BLaER1 treated with 17β-estradiol and CSF1 and Interleukin-3, amounts not matched to agents 10 nM and 100 nM (cell line): Measurements from ENCODE around the gene MED15.
A peak's percentile ranks its signal among the peaks of the same experiment; 100 is the strongest.

Source experiments
- H3K27ac ChIP-seq, 11 experiments: shearing (Covaris generic); formaldehyde crosslinking; 2 replicates each; pipeline ENCODE4 v1.8.1; 2022
- H3K27me3 ChIP-seq, 11 experiments: shearing (Covaris generic); formaldehyde crosslinking; 2 replicates each; pipeline ENCODE4 v1.8.1; 2022
- H3K36me3 ChIP-seq, 11 experiments: shearing (Covaris generic); formaldehyde crosslinking; 2 replicates each; pipeline ENCODE4 v1.8.1; 2022
- H3K4me1 ChIP-seq, 10 experiments: shearing (Covaris generic); formaldehyde crosslinking; 2 replicates each; pipeline ENCODE4 v1.8.1; 2022
- H3K4me2 ChIP-seq, 11 experiments: shearing (Covaris generic); formaldehyde crosslinking; 2 replicates each; pipeline ENCODE4 v1.8.1; 2022
- H3K4me3 ChIP-seq, 10 experiments: shearing (Covaris generic); formaldehyde crosslinking; 2 replicates each; pipeline ENCODE4 v1.8.1; 2022
- H3K9ac ChIP-seq, 11 experiments: shearing (Covaris generic); formaldehyde crosslinking; 2 replicates each; pipeline ENCODE4 v1.8.1; 2022
- H3K9me3 ChIP-seq, 11 experiments: shearing (Covaris generic); formaldehyde crosslinking; replicated peaks in 1 of 11; 2 replicates each; pipeline ENCODE4 v1.8.1; 2022
- H4K20me1 ChIP-seq, 11 experiments: shearing (Covaris generic); formaldehyde crosslinking; 2 replicates each; pipeline ENCODE4 v1.8.1; 2022
- Cebpa-rat ChIP-seq, 11 experiments: shearing (Covaris generic); IDR thresholded peaks; 2 replicates each; pipeline ENCODE4 v1.8.1; 2022

MED15 gene

DNA sequence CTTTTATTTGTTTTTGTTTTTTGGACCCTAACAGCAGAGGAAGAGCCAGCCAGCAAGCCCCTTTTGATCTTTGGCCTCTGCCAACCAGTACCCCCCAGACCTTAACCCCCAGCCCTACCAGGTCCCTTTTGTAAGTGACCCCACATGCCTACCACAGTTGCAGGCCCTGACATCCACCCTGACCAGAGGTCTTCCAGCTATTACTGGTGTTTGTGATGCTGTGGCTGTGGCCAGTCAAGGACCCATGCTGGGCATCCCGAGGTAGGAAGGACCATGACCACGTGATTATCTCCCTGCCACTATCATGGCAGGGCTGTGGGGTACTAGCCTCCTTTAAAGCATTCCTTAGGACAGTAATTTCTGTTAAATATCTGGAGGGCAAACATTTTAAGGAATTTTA is 9.0 kb downstream of the MED15 start:
- H3K4me1 ChIP-seq: peaks cover 17 to 85% (median 45%) of the 10 kb centered on the region in 10 experiments
- H3K27ac ChIP-seq: no peak overlapping the region
- H3K36me3 ChIP-seq: peaks cover 64 to 94% (median 87%) of the 10 kb centered on the region in 11 experiments
- H4K20me1 ChIP-seq: peaks cover 98 to 100% (median 100%) of the 10 kb centered on the region in 11 experiments
- TF ChIP-seq Cebpa-rat (IDR thresholded peaks at IDR 0.05): no peak
- H3K4me2 ChIP-seq: no peak overlapping the region
- no peaks in the 10 kb centered on the region for H3K27me3 ChIP-seq
- H3K9me3 ChIP-seq: no peaks in the 10 kb centered on the region
- H3K4me3 ChIP-seq: no peak overlapping the region
- no peak overlapping the region for H3K9ac ChIP-seq

DNA sequence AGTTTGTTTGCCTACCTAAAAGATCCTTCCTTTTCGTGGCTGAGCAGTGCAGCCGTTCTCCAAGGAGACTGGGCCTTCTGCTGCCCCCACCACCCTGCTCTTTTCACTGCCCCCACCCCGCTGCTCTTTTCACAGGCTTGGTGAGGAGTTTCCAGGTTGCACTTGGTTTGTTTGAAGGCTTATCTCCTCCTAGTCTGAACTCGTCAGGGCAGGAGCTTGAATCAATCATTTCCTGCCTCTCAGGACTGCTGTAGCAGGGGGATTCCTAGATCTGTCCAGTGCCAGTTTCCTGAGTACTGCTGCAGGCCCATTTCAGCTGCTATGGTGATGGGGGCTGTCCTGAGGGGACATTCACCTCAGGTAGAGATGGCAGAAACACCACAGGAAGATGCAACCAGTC is 10.0 kb downstream of the MED15 start:
- no peak overlapping the region for H3K4me2 ChIP-seq
- no peak overlapping the region; a peak in 1 of 22 replicates for H3K9ac ChIP-seq
- H3K36me3 ChIP-seq: peaks cover 70 to 97% (median 91%) of the 10 kb centered on the region in 11 experiments
- no peak overlapping the region for H3K27ac ChIP-seq
- H4K20me1 ChIP-seq: peaks cover 99 to 100% (median 100%) of the 10 kb centered on the region in 11 experiments
- H3K27me3 ChIP-seq: no peaks in the 10 kb centered on the region
- peaks cover 23 to 85% (median 46%) of the 10 kb centered on the region in 10 experiments for H3K4me1 ChIP-seq
- no peaks in the 10 kb centered on the region for H3K9me3 ChIP-seq
- H3K4me3 ChIP-seq: no peak overlapping the region
- no peak for TF ChIP-seq Cebpa-rat (IDR thresholded peaks at IDR 0.05)

GRCh38 chr22:20517841-20518592 is 10.6 kb downstream of the MED15 start:
- no peak for TF ChIP-seq Cebpa-rat (IDR thresholded peaks at IDR 0.05)
- no peak overlapping the region for H3K27ac ChIP-seq
- no peaks in the 10 kb centered on the region for H3K27me3 ChIP-seq
- H3K4me1 ChIP-seq: peaks cover 29 to 85% (median 51%) of the 10 kb centered on the region in 10 experiments
- H3K4me3 ChIP-seq: no peak overlapping the region
- H4K20me1 ChIP-seq: peaks cover 99 to 100% (median 100%) of the 10 kb centered on the region in 11 experiments
- H3K9me3 ChIP-seq: no peaks in the 10 kb centered on the region
- H3K36me3 ChIP-seq: peaks cover 76 to 96% (median 90%) of the 10 kb centered on the region in 11 experiments
- H3K9ac ChIP-seq: no peak overlapping the region
- H3K4me2 ChIP-seq: 0 out of 22 replicates have a peak overlapping the region, but pooled peaks of 1 of the 11 experiments have one; percentile 8

DNA sequence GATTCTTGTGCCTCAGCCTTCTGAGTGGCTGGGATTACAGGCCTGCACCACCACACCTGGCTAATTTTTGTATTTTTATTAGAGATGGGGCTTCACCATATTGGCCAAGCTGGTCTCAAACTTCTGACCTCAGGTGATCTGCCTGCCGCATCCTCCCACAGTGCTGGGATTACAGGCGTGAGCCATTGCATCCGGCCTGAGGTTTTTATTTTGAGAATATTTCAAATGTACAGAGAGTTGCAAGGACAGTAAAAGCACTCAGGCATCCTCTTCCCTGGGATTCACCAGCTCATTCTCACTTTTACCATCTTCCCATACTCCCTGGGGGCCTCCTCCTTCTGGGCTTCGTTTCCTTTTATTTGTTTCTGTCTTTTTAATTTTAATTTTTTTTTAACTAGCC is 12.1 kb downstream of the MED15 start:
- no peaks in the 10 kb centered on the region for H3K27me3 ChIP-seq
- H3K4me2 ChIP-seq: peak overlapping the region in 8 of 11 experiments; percentile 3 to 66 (median 39); a peak in 16 of 22 replicates
- H4K20me1 ChIP-seq: peaks cover 99 to 100% (median 100%) of the 10 kb centered on the region in 11 experiments
- H3K36me3 ChIP-seq: peaks cover 62 to 91% (median 78%) of the 10 kb centered on the region in 11 experiments
- peak overlapping the region in 6 of 11 experiments; percentile 14 to 52 (median 30); a peak in 5 of 22 replicates for H3K9ac ChIP-seq
- H3K4me1 ChIP-seq: peaks cover 44 to 85% (median 63%) of the 10 kb centered on the region in 10 experiments
- H3K27ac ChIP-seq: peak overlapping the region in 7 of 11 experiments; percentile 10 to 35 (median 25); a peak in 5 of 22 replicates
- no peak for TF ChIP-seq Cebpa-rat (IDR thresholded peaks at IDR 0.05)
- H3K9me3 ChIP-seq: no peaks in the 10 kb centered on the region
- H3K4me3 ChIP-seq: no peak overlapping the region

- Histone ChIP-seq H3K4me1 (peaks cover 50 to 84% (median 66%) of the 10 kb centered on the region in 10 experiments), H3K9me3 (no peaks in the 10 kb centered on the region), H3K36me3 (peaks cover 59 to 91% (median 75%) of the 10 kb centered on the region in 11 experiments), H3K9ac (peak overlapping the region in 5 of 11 experiments; percentile 14 to 52 (median 33); a peak in 3 of 22 replicates), H3K27ac (peak overlapping the region in 7 of 11 experiments; percentile 10 to 35 (median 25); a peak in 5 of 22 replicates), H3K27me3 (no peaks in the 10 kb centered on the region), H3K4me2 (peak overlapping the region in 7 of 11 experiments; percentile 3 to 66 (median 45); a peak in 13 of 22 replicates), H4K20me1 (peaks cover 99 to 100% (median 100%) of the 10 kb centered on the region in 11 experiments), H3K4me3 (no peak overlapping the region)
- TF ChIP-seq Cebpa-rat (IDR thresholded peaks at IDR 0.05): no peak
Measured at GRCh38 chr22:20520093-20520511, 12.7 kb downstream of the MED15 start.

DNA sequence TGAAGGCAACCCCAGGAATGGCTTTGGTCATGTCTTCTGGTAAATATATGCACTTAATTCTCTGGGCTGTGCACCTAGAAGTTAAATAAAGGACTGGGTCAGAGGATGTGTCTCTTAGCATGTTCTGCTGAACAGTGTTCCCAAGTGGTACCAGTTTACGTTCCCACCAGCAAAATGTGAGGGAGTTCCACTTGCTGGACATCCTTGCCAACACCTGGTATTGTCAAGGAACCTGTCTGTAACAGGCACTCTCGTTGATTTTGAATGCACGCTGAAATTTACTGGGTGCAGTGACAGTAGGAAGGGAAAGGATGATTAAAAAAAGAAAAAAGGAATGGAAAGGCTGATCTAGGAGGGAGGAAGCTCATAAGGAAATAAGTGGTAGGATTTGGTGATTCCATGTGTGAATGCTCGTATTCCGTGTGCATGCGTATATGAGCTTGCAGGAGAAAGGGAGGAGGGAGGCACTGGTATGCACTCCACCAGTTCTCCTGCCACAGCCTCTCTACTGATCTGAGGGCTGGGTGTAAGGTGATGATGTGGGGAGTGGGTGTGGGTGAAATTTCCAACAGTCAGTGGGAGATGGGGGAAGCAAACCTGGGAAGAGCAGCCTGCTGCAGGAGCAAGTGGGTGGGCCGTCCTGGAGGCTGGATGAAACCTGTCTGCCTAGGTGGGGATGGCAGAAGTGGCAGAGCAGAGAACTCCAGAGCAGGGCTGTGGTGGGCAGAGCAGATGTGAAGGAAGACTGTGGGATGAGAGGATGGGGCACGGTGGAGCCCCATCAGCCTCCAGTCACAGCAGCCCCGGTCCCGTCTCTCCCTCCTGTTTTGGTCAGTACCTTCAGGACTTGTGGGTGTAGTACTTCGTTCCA is 15.0 kb downstream of the MED15 start:
- Histone ChIP-seq H3K4me1 (peaks cover 69 to 87% (median 78%) of the 10 kb centered on the region in 10 experiments), H3K27ac (peak overlapping the region in 9 of 11 experiments; percentile 43 to 80 (median 67); a peak in 17 of 22 replicates), H3K9me3 (no peaks in the 10 kb centered on the region), H3K9ac (peak overlapping the region in 7 of 11 experiments; percentile 1 to 73 (median 44); a peak in 10 of 22 replicates), H3K4me2 (peak overlapping the region; percentile 62 to 76 (median 70)), H3K36me3 (peaks cover 65 to 94% (median 79%) of the 10 kb centered on the region in 11 experiments), H3K27me3 (no peaks in the 10 kb centered on the region), H4K20me1 (peaks cover 99 to 100% (median 100%) of the 10 kb centered on the region in 11 experiments), H3K4me3 (no peak overlapping the region)
- no peak for TF ChIP-seq Cebpa-rat (IDR thresholded peaks at IDR 0.05)

- H3K27ac ChIP-seq: peak overlapping the region in 9 of 11 experiments; percentile 50 to 80 (median 67); a peak in 19 of 22 replicates
- no peak overlapping the region for H3K4me3 ChIP-seq
- H3K27me3 ChIP-seq: no peaks in the 10 kb centered on the region
- peak overlapping the region in 10 of 11 experiments; percentile 18 to 73 (median 49); a peak in 16 of 22 replicates for H3K9ac ChIP-seq
- H4K20me1 ChIP-seq: peaks cover 99 to 100% (median 100%) of the 10 kb centered on the region in 11 experiments
- H3K36me3 ChIP-seq: peaks cover 65 to 94% (median 79%) of the 10 kb centered on the region in 11 experiments
- TF ChIP-seq Cebpa-rat (IDR thresholded peaks at IDR 0.05): no peak; a peak in 1 of 22 replicates
- H3K4me1 ChIP-seq: peaks cover 66 to 79% (median 71%) of the 10 kb centered on the region in 10 experiments
- peak overlapping the region; percentile 62 to 76 (median 70) for H3K4me2 ChIP-seq
- H3K9me3 ChIP-seq: no peaks in the 10 kb centered on the region
Measured at GRCh38 chr22:20523086-20523983, 15.9 kb downstream of the MED15 start.
